Activated CD4-positive, CD25-positive, alpha-beta regulatory T cell treated with anti-CD3 and anti-CD28 coated beads, Interleukin-2, amount 50 U/mL, for 24 hours (primary cell): Measurements from ENCODE around the gene ZNF701.
"Not testable (repeated sequence)": the region's sequence is repeated elsewhere in the genome, so short reads cannot be mapped to it uniquely, and the experiment has no call there.

ENCODE experiments used
- ATAC-seq, 2 donors: fragments of 150-1000 bp; cut with Tn5 transposase; one replicate each; pipeline ENCODE4 v1.10.0; 2021; ENCODE audit warnings: mild to moderate bottlenecking in 1 of 2, moderate library complexity in 1 of 2

Gene ZNF701

GRCh38 chr19:52570000-52570861, at the start of gene ZNF701:
Gene ZNF701, plus strand, starts transcription at chr19:52570287. Its CDS starts 3,861 bp downstream, at chr19:52574148.
- ATAC-seq, result peak; percentile 98

- ATAC-seq, result no peak
Observed at GRCh38 chr19:52522551-52522950, 47.5 kb upstream of the ZNF701 start.

GRCh38 chr19:52524086-52524485, 46.0 kb upstream of the ZNF701 start:
- no peak for ATAC-seq

- ATAC-seq, result peak; percentile 92 to 95
Observed at GRCh38 chr19:52527134-52527955, 42.7 kb upstream of the ZNF701 start, which contains the start of gene ZNF808. Gene ZNF808, plus strand, starts transcription at chr19:52527668. Its CDS starts 15,617 bp downstream, at chr19:52543285.

GRCh38 chr19:52527956-52528351, 42.1 kb upstream of the ZNF701 start:
- peak in 1 of 2 donors; percentile 1 for ATAC-seq

GRCh38 chr19:52532480-52532879, 37.6 kb upstream of the ZNF701 start:
- ATAC-seq, result no peak

- ATAC-seq, result no peak
Observed at GRCh38 chr19:52533901-52534300, 36.2 kb upstream of the ZNF701 start.

- ATAC-seq, result not testable (repeated sequence)
Observed at GRCh38 chr19:52535385-52535770, 34.7 kb upstream of the ZNF701 start.

- peak; percentile 97 to 98 for ATAC-seq
Observed at GRCh38 chr19:52535771-52536447, 34.2 kb upstream of the ZNF701 start.

GRCh38 chr19:52536448-52536800, 33.7 kb upstream of the ZNF701 start:
- peak; percentile 23 to 39 for ATAC-seq

- not testable (repeated sequence) for ATAC-seq
Observed at GRCh38 chr19:52538815-52539214, 31.3 kb upstream of the ZNF701 start.

GRCh38 chr19:52541176-52541575, 28.9 kb upstream of the ZNF701 start:
- ATAC-seq, result not testable (repeated sequence)

- ATAC-seq, result no peak
Observed at GRCh38 chr19:52541608-52542007, 28.5 kb upstream of the ZNF701 start.

- not testable (repeated sequence) for ATAC-seq
Observed at GRCh38 chr19:52542541-52542940, 27.5 kb upstream of the ZNF701 start.

- peak; percentile 49 to 67 for ATAC-seq
Observed at GRCh38 chr19:52542984-52543664, 27.0 kb upstream of the ZNF701 start.

GRCh38 chr19:52554216-52554971, 15.7 kb upstream of the ZNF701 start:
- ATAC-seq, result no peak

GRCh38 chr19:52557231-52557995, 12.7 kb upstream of the ZNF701 start:
- no peak for ATAC-seq

- not testable (repeated sequence) for ATAC-seq
Observed at GRCh38 chr19:52558732-52559445, 11.2 kb upstream of the ZNF701 start.

- not testable (repeated sequence) for ATAC-seq
Observed at GRCh38 chr19:52561611-52562010, 8.5 kb upstream of the ZNF701 start.

- ATAC-seq, result no peak
Observed at GRCh38 chr19:52566121-52566520, 4.0 kb upstream of the ZNF701 start.
